ENCODE results near the gene PRRC2C. TPM values are rescaled to one million over a fixed set of nuclear protein-coding genes. Genes with fewer than 3 reads are reported as not detected.
"Not testable (repeated sequence)": the region's sequence is repeated elsewhere in the genome, so short reads cannot be mapped to it uniquely, and the experiment has no call there.

The PRRC2C gene
- total and polyA plus RNA-seq, 4 donors = 13.6 to 41.9 (median 34.4) TPM

DNA sequence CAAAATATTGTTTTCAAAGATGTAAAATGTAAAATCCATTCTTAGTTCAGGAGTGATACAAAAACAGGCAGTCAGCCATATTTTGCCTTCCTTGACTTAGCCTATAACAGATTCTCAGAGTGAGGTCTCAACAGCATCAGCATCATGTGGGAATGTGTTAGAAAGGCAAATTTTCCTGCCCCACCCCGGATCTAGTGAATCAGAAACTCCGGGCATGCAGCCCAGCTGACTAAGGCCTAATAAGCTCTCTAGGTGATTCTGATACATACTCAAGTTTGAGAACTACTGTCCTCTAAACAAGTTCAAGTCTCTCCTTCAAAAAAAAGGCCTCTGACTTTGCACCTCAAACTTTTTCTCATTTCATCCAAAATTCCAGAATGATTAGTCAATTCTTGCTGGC is 46.9 kb upstream of the PRRC2C start:
- Histone ChIP-seq H3K27me3 (ENCODE audit: control insufficient read depth in 4 of 4, insufficient read depth in 4 of 4, low read length in 3 of 4) (no peaks in the 10 kb centered on the region), H3K9ac (ENCODE audit: low read depth in 1 of 2, low read length in 2 of 2) (no peak overlapping the region), H3K27ac (ENCODE audit: low read depth in 1 of 2, low read length in 2 of 2) (no peak overlapping the region), H3K4me3 (ENCODE audit: low read depth in 1 of 3, low read length in 3 of 3) (no peak overlapping the region), H3K9me3 (ENCODE audit: control insufficient read depth in 4 of 4, low read length in 3 of 4) (no peaks in the 10 kb centered on the region), H3K4me1 (ENCODE audit: control insufficient read depth in 4 of 4, insufficient read depth in 4 of 4, low read length in 3 of 4) (no peaks in the 10 kb centered on the region), H3K36me3 (ENCODE audit: control insufficient read depth in 4 of 4, insufficient read depth in 3 of 4, low read depth in 1 of 4, low read length in 3 of 4) (no peaks in the 10 kb centered on the region)
- 72% methylated on average over 2 of the region's 2 CpGs for WGBS
- TF ChIP-seq, protein P1, sequence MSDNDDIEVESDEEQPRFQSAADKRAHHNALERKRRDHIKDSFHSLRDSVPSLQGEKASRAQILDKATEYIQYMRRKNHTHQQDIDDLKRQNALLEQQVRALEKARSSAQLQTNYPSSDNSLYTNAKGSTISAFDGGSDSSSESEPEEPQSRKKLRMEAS (IDR thresholded peaks at IDR 0.05) = no peak
- TF ChIP-seq YY1 (IDR thresholded peaks at IDR 0.05) (no peak), HNF4A (conservative IDR thresholded peaks at IDR 0.05) (no peak), RAD21 (IDR thresholded peaks at IDR 0.05) (no peak), TAF1 (conservative IDR thresholded peaks at IDR 0.05) (no peak), FOXA1 (IDR thresholded peaks at IDR 0.05) (no peak), JUND (IDR thresholded peaks at IDR 0.05) (no peak), RXRA (IDR thresholded peaks at IDR 0.05) (no peak), FOXA2 (IDR thresholded peaks at IDR 0.05) (no peak), NR2F2 (IDR thresholded peaks at IDR 0.05) (no peak), GABPA (IDR thresholded peaks at IDR 0.05 in 1 of 2, conservative IDR thresholded peaks at IDR 0.05 in 1 of 2) (no peak), SP1 (IDR thresholded peaks at IDR 0.05) (no peak), EGR1 (IDR thresholded peaks at IDR 0.05; ENCODE audit: low read depth in 2 of 2) (no peak), HNF4G (IDR thresholded peaks at IDR 0.05) (no peak)
- TF ChIP-seq, protein P2, sequence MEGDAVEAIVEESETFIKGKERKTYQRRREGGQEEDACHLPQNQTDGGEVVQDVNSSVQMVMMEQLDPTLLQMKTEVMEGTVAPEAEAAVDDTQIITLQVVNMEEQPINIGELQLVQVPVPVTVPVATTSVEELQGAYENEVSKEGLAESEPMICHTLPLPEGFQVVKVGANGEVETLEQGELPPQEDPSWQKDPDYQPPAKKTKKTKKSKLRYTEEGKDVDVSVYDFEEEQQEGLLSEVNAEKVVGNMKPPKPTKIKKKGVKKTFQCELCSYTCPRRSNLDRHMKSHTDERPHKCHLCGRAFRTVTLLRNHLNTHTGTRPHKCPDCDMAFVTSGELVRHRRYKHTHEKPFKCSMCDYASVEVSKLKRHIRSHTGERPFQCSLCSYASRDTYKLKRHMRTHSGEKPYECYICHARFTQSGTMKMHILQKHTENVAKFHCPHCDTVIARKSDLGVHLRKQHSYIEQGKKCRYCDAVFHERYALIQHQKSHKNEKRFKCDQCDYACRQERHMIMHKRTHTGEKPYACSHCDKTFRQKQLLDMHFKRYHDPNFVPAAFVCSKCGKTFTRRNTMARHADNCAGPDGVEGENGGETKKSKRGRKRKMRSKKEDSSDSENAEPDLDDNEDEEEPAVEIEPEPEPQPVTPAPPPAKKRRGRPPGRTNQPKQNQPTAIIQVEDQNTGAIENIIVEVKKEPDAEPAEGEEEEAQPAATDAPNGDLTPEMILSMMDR (IDR thresholded peaks at IDR 0.05; ENCODE audit: low read depth, low read length, missing input control) = no peak
- TF ChIP-seq, protein P3, sequence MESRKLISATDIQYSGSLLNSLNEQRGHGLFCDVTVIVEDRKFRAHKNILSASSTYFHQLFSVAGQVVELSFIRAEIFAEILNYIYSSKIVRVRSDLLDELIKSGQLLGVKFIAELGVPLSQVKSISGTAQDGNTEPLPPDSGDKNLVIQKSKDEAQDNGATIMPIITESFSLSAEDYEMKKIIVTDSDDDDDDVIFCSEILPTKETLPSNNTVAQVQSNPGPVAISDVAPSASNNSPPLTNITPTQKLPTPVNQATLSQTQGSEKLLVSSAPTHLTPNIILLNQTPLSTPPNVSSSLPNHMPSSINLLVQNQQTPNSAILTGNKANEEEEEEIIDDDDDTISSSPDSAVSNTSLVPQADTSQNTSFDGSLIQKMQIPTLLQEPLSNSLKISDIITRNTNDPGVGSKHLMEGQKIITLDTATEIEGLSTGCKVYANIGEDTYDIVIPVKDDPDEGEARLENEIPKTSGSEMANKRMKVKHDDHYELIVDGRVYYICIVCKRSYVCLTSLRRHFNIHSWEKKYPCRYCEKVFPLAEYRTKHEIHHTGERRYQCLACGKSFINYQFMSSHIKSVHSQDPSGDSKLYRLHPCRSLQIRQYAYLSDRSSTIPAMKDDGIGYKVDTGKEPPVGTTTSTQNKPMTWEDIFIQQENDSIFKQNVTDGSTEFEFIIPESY (IDR thresholded peaks at IDR 0.05) = no peak
- TF ChIP-seq, protein P4, sequence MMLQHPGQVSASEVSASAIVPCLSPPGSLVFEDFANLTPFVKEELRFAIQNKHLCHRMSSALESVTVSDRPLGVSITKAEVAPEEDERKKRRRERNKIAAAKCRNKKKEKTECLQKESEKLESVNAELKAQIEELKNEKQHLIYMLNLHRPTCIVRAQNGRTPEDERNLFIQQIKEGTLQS (IDR thresholded peaks at IDR 0.05) = no peak
- TF ChIP-seq, protein P5, sequence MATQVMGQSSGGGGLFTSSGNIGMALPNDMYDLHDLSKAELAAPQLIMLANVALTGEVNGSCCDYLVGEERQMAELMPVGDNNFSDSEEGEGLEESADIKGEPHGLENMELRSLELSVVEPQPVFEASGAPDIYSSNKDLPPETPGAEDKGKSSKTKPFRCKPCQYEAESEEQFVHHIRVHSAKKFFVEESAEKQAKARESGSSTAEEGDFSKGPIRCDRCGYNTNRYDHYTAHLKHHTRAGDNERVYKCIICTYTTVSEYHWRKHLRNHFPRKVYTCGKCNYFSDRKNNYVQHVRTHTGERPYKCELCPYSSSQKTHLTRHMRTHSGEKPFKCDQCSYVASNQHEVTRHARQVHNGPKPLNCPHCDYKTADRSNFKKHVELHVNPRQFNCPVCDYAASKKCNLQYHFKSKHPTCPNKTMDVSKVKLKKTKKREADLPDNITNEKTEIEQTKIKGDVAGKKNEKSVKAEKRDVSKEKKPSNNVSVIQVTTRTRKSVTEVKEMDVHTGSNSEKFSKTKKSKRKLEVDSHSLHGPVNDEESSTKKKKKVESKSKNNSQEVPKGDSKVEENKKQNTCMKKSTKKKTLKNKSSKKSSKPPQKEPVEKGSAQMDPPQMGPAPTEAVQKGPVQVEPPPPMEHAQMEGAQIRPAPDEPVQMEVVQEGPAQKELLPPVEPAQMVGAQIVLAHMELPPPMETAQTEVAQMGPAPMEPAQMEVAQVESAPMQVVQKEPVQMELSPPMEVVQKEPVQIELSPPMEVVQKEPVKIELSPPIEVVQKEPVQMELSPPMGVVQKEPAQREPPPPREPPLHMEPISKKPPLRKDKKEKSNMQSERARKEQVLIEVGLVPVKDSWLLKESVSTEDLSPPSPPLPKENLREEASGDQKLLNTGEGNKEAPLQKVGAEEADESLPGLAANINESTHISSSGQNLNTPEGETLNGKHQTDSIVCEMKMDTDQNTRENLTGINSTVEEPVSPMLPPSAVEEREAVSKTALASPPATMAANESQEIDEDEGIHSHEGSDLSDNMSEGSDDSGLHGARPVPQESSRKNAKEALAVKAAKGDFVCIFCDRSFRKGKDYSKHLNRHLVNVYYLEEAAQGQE (IDR thresholded peaks at IDR 0.05) = no peak
- DNase-seq (ENCODE audit: low spot score) = no peak

DNA sequence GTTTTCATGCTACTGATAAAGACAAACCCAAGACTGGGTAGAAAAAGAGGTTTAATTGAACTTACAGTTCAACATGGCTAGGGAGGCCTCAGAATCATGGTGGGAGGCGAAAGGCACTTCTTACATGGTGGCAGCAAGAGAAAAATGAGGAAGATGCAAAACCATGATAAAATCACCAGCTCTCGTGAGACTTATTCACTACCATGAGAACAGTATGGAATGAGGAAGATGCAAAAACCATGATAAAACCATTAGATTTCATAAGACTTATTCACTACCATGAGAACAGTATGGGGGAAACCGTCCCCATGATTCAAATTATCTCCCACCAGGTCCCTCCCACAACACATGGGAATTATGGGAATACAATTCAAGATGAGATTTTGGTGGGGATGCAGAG is 45.1 kb upstream of the PRRC2C start:
- not testable (repeated sequence) for H3K9ac ChIP-seq (ENCODE audit: low read depth in 1 of 2, low read length in 2 of 2); H3K4me3 ChIP-seq (ENCODE audit: low read depth in 1 of 3, low read length in 3 of 3); DNase-seq (ENCODE audit: low spot score); H3K27me3 ChIP-seq (ENCODE audit: control insufficient read depth in 4 of 4, insufficient read depth in 4 of 4, low read length in 3 of 4); H3K27ac ChIP-seq (ENCODE audit: low read depth in 1 of 2, low read length in 2 of 2); H3K4me1 ChIP-seq (ENCODE audit: control insufficient read depth in 4 of 4, insufficient read depth in 4 of 4, low read length in 3 of 4); H3K36me3 ChIP-seq (ENCODE audit: control insufficient read depth in 4 of 4, insufficient read depth in 3 of 4, low read depth in 1 of 4, low read length in 3 of 4); H3K9me3 ChIP-seq (ENCODE audit: control insufficient read depth in 4 of 4, low read length in 3 of 4)
- WGBS = 90% methylated on average over 3 of the region's 3 CpGs

DNA sequence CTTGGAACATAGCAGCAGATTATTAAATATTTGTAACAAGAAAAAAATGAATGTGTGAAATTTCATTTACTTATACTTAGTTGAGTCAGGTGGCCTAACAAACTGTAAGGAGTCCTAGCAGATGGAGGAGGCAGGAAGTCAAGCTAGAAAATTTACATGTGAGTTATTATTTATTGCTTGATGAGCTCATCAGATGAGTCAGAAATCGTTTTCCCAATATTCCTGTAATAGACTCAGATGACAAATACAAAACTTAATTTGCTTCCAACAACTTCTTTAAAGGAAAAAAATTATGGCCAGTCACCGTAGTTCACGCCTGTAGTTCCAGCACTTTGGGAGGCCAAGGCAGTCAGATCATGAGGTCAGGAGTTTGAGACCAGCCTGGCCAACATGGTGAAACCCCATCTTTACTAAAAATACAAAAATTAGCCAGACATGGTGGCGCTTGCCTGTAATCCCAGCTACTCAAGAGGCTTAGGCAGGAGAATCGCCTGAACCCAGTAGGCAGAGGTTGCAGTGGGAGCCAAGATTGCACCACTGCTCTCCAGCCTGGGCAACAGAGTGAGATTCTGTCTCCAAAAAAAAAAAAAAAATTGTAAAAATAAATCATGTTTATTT is 43.9 kb upstream of the PRRC2C start:
- WGBS = 89% methylated on average over 5 of the region's 5 CpGs
- DNase-seq (ENCODE audit: low spot score); H3K36me3 ChIP-seq (ENCODE audit: control insufficient read depth in 4 of 4, insufficient read depth in 3 of 4, low read depth in 1 of 4, low read length in 3 of 4); H3K9ac ChIP-seq (ENCODE audit: low read depth in 1 of 2, low read length in 2 of 2); H3K4me3 ChIP-seq (ENCODE audit: low read depth in 1 of 3, low read length in 3 of 3); H3K27ac ChIP-seq (ENCODE audit: low read depth in 1 of 2, low read length in 2 of 2); H3K4me1 ChIP-seq (ENCODE audit: control insufficient read depth in 4 of 4, insufficient read depth in 4 of 4, low read length in 3 of 4); H3K27me3 ChIP-seq (ENCODE audit: control insufficient read depth in 4 of 4, insufficient read depth in 4 of 4, low read length in 3 of 4); H3K9me3 ChIP-seq (ENCODE audit: control insufficient read depth in 4 of 4, low read length in 3 of 4): not testable (repeated sequence)

Data from liver (tissue), 9 donors.